Gastrocnemius medialis (tissue), 4 donors: ENCODE results near the gene PCDH9. TPM values are rescaled to one million over a fixed set of nuclear protein-coding genes. Genes with fewer than 3 reads are reported as not detected.

Source experiments
- ATAC-seq, 2 donors: fragments of 150-250 bp; one replicate each; pipeline ENCODE4 v1.9.1; 2016
- DNase-seq, 2 donors: peaks; one replicate each; pipeline ENCODE4 v3.0.0-alpha.2; 2019
- H3K27ac ChIP-seq, 4 donors: fragments of 200-600 bp; sonication (generic); 1 replicate in 1 of 4; 2 replicates in 3 of 4; pipeline ENCODE4 v1.5.1; 2016 to 2018; ENCODE audit warnings: mild to moderate bottlenecking in 2 of 4, moderate library complexity in 1 of 4
- H3K27me3 ChIP-seq, 3 donors: fragments of 200-600 bp; sonication (generic) in 2 of 3; 1 replicate in 1 of 3; 2 replicates in 2 of 3; pipeline versions ENCODE4 v1.5.1 to v1.6.0; 2016 to 2019; ENCODE audit warnings: mild to moderate bottlenecking in 1 of 3, moderate library complexity in 1 of 3
- H3K36me3 ChIP-seq, 2 donors: fragments of 200-600 bp; sonication (generic) in 1 of 2; one replicate each; pipeline ENCODE4 v1.5.1; 2017 to 2018
- H3K4me1 ChIP-seq, 2 donors: fragments of 200-600 bp; sonication (generic) in 1 of 2; one replicate each; pipeline ENCODE4 v1.5.1; 2016 to 2017; ENCODE audit warnings: mild to moderate bottlenecking in 2 of 2
- H3K4me3 ChIP-seq, 4 donors: fragments of 200-600 bp; sonication (generic) in 3 of 4; 1 replicate in 1 of 4; 2 replicates in 3 of 4; pipeline ENCODE4 v1.5.1; 2016 to 2019; ENCODE audit warnings: mild to moderate bottlenecking in 2 of 4
- H3K9me3 ChIP-seq, 3 donors: fragments of 200-600 bp; sonication (generic) in 2 of 3; 1 replicate in 1 of 3; 2 replicates in 2 of 3; pipeline ENCODE4 v1.5.1; 2016 to 2019
- CTCF ChIP-seq, 5 experiments: fragments of 450-650 bp in 3 of 5; fragments of 200-600 bp in 2 of 5; sonication (generic) in 2 of 5; IDR thresholded peaks in 4 of 5; conservative IDR thresholded peaks in 1 of 5; 1 replicate in 4 of 5; 2 replicates in 1 of 5; pipeline ENCODE4 v1.5.1; 2016 to 2019; ENCODE audit warnings: antibody characterized with exemption in 5 of 5, mild to moderate bottlenecking in 3 of 5, moderate library complexity in 3 of 5
- POLR2A ChIP-seq, 2 donors: fragments of 450-650 bp; IDR thresholded peaks; one replicate each; pipeline ENCODE4 v1.6.1; 2017; ENCODE audit warnings: antibody characterized with exemption in 2 of 2, mild to moderate bottlenecking in 2 of 2, moderate library complexity in 2 of 2
- in situ Hi-C, 4 donors: fragments of 200-750 bp; cut with MboI; loops; one replicate each; pipeline versions ENCODE4 v1.15.0 to v1.8.0; 2017; ENCODE audit warnings: low sequenced_read_pairs in 4 of 4
- intact Hi-C: fragments of 100-400 bp; cut with DNase I; formaldehyde crosslinking; loops from one replicate; pipeline ENCODE4 v1.15.1; 2023; ENCODE audit warnings: low total_unique reads
- total RNA-seq, 4 donors: library from RNA; depleted of rRNA; stranded (reverse); fragments of >200 nt; gene quantifications; one replicate each; pipeline versions ENCODE4 v1.1.0 to v1.2.3, GENCODE V29; 2016

The PCDH9 gene
- total RNA-seq, 4 donors from 2014 or later: 1.4 to 2.1 (median 1.9) TPM

- Histone ChIP-seq H3K27ac (no peak overlapping the region), H3K27me3 (no peaks in the 10 kb centered on the region), H3K9me3 (no peaks in the 10 kb centered on the region), H3K4me1 (no peaks in the 10 kb centered on the region), H3K36me3 (no peaks in the 10 kb centered on the region), H3K4me3 (no peak overlapping the region)
- TF ChIP-seq CTCF (IDR thresholded peaks at IDR 0.05 in 4 of 5, conservative IDR thresholded peaks at IDR 0.05 in 1 of 5) (no peak), POLR2A (IDR thresholded peaks at IDR 0.05) (no peak)
- no peak for DNase-seq
- no peak for ATAC-seq
- in situ Hi-C loops (no loop called here), intact Hi-C loops (no loop called here)
These were observed 142.6 kb downstream of the PCDH9 start for GRCh38 chr13:67087527-67087926.

GRCh38 chr13:67086260-67086659 is 143.9 kb downstream of the PCDH9 start:
- no peak for DNase-seq
- no peaks in the 10 kb centered on the region for H3K9me3 ChIP-seq
- no peak overlapping the region for H3K27ac ChIP-seq
- H3K27me3 ChIP-seq: no peaks in the 10 kb centered on the region
- in situ Hi-C loops: no loop called here
- no peak overlapping the region for H3K4me3 ChIP-seq
- no peaks in the 10 kb centered on the region for H3K4me1 ChIP-seq
- H3K36me3 ChIP-seq: no peaks in the 10 kb centered on the region
- no peak for TF ChIP-seq POLR2A (IDR thresholded peaks at IDR 0.05)
- TF ChIP-seq CTCF (IDR thresholded peaks at IDR 0.05 in 4 of 5, conservative IDR thresholded peaks at IDR 0.05 in 1 of 5): no peak
- intact Hi-C loops: no loop called here
- ATAC-seq: no peak

- Histone ChIP-seq H3K27ac (no peak overlapping the region), H3K9me3 (no peaks in the 10 kb centered on the region), H3K27me3 (no peaks in the 10 kb centered on the region), H3K4me1 (no peaks in the 10 kb centered on the region), H3K36me3 (no peaks in the 10 kb centered on the region), H3K4me3 (no peak overlapping the region)
- ATAC-seq: no peak
- intact Hi-C loops: no loop called here
- in situ Hi-C loops: no loop called here
- TF ChIP-seq POLR2A (IDR thresholded peaks at IDR 0.05) (no peak), CTCF (IDR thresholded peaks at IDR 0.05 in 4 of 5, conservative IDR thresholded peaks at IDR 0.05 in 1 of 5) (no peak)
- DNase-seq: no peak
These were observed 146.1 kb downstream of the PCDH9 start for GRCh38 chr13:67084066-67084465.

GRCh38 chr13:67083519-67083918 is 146.6 kb downstream of the PCDH9 start:
- no peaks in the 10 kb centered on the region for H3K36me3 ChIP-seq
- in situ Hi-C loops: no loop called here
- no peaks in the 10 kb centered on the region for H3K9me3 ChIP-seq
- H3K4me1 ChIP-seq: no peaks in the 10 kb centered on the region
- TF ChIP-seq POLR2A (IDR thresholded peaks at IDR 0.05): no peak
- TF ChIP-seq CTCF (IDR thresholded peaks at IDR 0.05 in 4 of 5, conservative IDR thresholded peaks at IDR 0.05 in 1 of 5): no peak
- no peaks in the 10 kb centered on the region for H3K27me3 ChIP-seq
- intact Hi-C loops: no loop called here
- ATAC-seq (no peak), DNase-seq (no peak)
- H3K4me3 ChIP-seq: no peak overlapping the region
- no peak overlapping the region for H3K27ac ChIP-seq

- in situ Hi-C loops (no loop called here), intact Hi-C loops (no loop called here)
These were observed 149.8 kb downstream of the PCDH9 start for GRCh38 chr13:67080351-67080750.

More at GRCh38 chr13:67080351-67080750, 149.8 kb downstream of the PCDH9 start:
- no peak overlapping the region for H3K4me3 ChIP-seq
- H3K9me3 ChIP-seq: no peaks in the 10 kb centered on the region
- DNase-seq (no peak), ATAC-seq (no peak)
- H3K4me1 ChIP-seq: no peaks in the 10 kb centered on the region
- TF ChIP-seq CTCF (IDR thresholded peaks at IDR 0.05 in 4 of 5, conservative IDR thresholded peaks at IDR 0.05 in 1 of 5) (no peak), POLR2A (IDR thresholded peaks at IDR 0.05) (no peak)
- no peak overlapping the region for H3K27ac ChIP-seq
- no peaks in the 10 kb centered on the region for H3K36me3 ChIP-seq
- no peaks in the 10 kb centered on the region for H3K27me3 ChIP-seq
